Osteoblast (primary cell): Measurements from ENCODE around the gene SYPL2. TPM values are rescaled to one million over a fixed set of nuclear protein-coding genes. Genes with fewer than 3 reads are reported as not detected.

ENCODE experiments used
- DNase-seq: peaks from one replicate; pipeline ENCODE4 v3.0.0; 2011; ENCODE audit warnings: low spot score, mixed read lengths; ENCODE audit not compliant: insufficient read length; ENCODE audit errors: missing footprints
- H2AFZ ChIP-seq: 2 replicates; pipeline ENCODE4 v1.6.0; 2011; ENCODE audit warnings: mild to moderate bottlenecking, low read length
- H3K27ac ChIP-seq: 2 replicates; pipeline ENCODE4 v1.5.1; 2011; ENCODE audit warnings: mild to moderate bottlenecking, low read depth, low read length, moderate library complexity
- H3K27me3 ChIP-seq: 2 replicates; pipeline ENCODE4 v1.6.0; 2012; ENCODE audit warnings: mild to moderate bottlenecking, control low read depth, inconsistent platforms, low read length, moderate library complexity; ENCODE audit not compliant: insufficient read depth
- H3K36me3 ChIP-seq: 2 replicates; pipeline ENCODE4 v1.5.1; 2011; ENCODE audit warnings: mild to moderate bottlenecking, low read length, control low read depth, moderate library complexity; ENCODE audit not compliant: insufficient read depth
- H3K4me1 ChIP-seq: 2 replicates; pipeline ENCODE4 v1.5.1; 2011; ENCODE audit warnings: mild to moderate bottlenecking, low read length, control low read depth, moderate library complexity; ENCODE audit not compliant: insufficient read depth
- H3K4me2 ChIP-seq: 2 replicates; pipeline ENCODE4 v1.6.0; 2011; ENCODE audit warnings: mild to moderate bottlenecking, low read length; ENCODE audit not compliant: insufficient read depth
- H3K4me3 ChIP-seq: fragments of 200-600 bp; sonication (generic); 3 replicates; pipeline ENCODE4 v1.5.1; 2012; ENCODE audit warnings: mild to moderate bottlenecking, low read length, inconsistent platforms; ENCODE audit not compliant: insufficient read depth
- H3K79me2 ChIP-seq: 2 replicates; pipeline ENCODE4 v1.6.0; 2012; ENCODE audit warnings: mild to moderate bottlenecking, low read length, control low read depth, inconsistent platforms; ENCODE audit not compliant: insufficient read depth
- H3K9me3 ChIP-seq: 2 replicates; pipeline ENCODE4 v1.5.1; 2011; ENCODE audit warnings: low read depth, low read length, control low read depth
- H4K20me1 ChIP-seq: 2 replicates; pipeline ENCODE4 v1.6.0; 2012; ENCODE audit warnings: mild to moderate bottlenecking, low read length, control low read depth; ENCODE audit not compliant: insufficient read depth
- total RNA-seq: library from RNA; depleted of rRNA; stranded (reverse); fragments of >200 nt; gene quantifications from 2 replicates; pipeline ENCODE4 v1.2.3, GENCODE V29; 2012
- TF ChIP-seq, protein P1 (sequence below): IDR thresholded peaks from 2 replicates; pipeline ENCODE4 v1.5.1; 2011; ENCODE audit warnings: mild to moderate bottlenecking, low read depth, low read length, moderate library complexity; ENCODE audit errors: extremely low read depth

SYPL2 gene
- total RNA-seq, 1 donor: 1.8 TPM

DNA sequence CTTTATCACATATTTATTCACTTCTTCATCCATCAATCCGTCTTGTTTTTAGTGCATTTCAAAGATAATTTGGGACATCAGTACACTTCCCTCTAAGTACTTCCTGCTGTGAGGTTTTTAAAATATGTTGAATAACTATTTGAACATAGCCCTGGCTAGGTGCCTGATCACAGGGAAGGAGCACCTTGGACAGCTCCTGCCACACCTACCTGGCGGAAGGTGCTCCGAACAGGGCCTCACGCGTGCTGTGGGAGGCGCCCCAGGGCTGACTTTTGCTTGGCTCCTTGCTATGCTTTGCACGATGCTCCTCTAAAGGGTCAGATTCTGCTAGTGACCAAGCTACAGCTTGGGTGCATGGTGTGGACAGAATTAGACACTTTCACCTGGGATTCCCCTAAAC is 12.5 kb downstream of the SYPL2 start:
- no peak overlapping the region for H3K4me2 ChIP-seq
- no peak overlapping the region for H3K27ac ChIP-seq
- no peaks in the 10 kb centered on the region for H3K79me2 ChIP-seq
- peaks cover 23% of the 10 kb centered on the region for H3K27me3 ChIP-seq
- H4K20me1 ChIP-seq: no peaks in the 10 kb centered on the region
- no peaks in the 10 kb centered on the region for H3K9me3 ChIP-seq
- no peak overlapping the region for H2AFZ ChIP-seq
- peak; percentile 53 for DNase-seq
- no peaks in the 10 kb centered on the region for H3K36me3 ChIP-seq
- H3K4me1 ChIP-seq: peaks cover 7% of the 10 kb centered on the region
- TF ChIP-seq, protein P1, sequence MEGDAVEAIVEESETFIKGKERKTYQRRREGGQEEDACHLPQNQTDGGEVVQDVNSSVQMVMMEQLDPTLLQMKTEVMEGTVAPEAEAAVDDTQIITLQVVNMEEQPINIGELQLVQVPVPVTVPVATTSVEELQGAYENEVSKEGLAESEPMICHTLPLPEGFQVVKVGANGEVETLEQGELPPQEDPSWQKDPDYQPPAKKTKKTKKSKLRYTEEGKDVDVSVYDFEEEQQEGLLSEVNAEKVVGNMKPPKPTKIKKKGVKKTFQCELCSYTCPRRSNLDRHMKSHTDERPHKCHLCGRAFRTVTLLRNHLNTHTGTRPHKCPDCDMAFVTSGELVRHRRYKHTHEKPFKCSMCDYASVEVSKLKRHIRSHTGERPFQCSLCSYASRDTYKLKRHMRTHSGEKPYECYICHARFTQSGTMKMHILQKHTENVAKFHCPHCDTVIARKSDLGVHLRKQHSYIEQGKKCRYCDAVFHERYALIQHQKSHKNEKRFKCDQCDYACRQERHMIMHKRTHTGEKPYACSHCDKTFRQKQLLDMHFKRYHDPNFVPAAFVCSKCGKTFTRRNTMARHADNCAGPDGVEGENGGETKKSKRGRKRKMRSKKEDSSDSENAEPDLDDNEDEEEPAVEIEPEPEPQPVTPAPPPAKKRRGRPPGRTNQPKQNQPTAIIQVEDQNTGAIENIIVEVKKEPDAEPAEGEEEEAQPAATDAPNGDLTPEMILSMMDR: no peak
- H3K4me3 ChIP-seq: no peak overlapping the region

DNA sequence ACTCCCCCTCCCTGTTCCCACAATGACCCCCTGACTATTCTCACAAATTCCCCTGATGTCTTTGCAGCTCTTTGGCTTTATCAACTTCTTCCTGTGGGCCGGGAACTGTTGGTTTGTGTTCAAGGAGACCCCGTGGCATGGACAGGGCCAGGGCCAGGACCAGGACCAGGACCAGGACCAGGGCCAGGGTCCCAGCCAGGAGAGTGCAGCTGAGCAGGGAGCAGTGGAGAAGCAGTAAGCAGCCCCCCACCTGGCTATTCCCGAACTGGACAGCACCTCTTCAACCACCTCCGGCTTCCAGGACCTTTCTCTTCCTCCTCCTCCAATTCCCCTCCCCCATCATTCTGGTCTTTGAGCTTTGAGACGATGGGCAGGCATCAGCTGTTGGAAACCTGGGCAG is 13.0 kb downstream of the SYPL2 start:
- peaks cover 23% of the 10 kb centered on the region for H3K27me3 ChIP-seq
- peaks cover 2% of the 10 kb centered on the region for H3K79me2 ChIP-seq
- peaks cover 7% of the 10 kb centered on the region for H3K4me1 ChIP-seq
- no peaks in the 10 kb centered on the region for H3K9me3 ChIP-seq
- no peak overlapping the region for H3K4me2 ChIP-seq
- TF ChIP-seq, protein P1: no peak
- no peak for DNase-seq
- H3K36me3 ChIP-seq: no peaks in the 10 kb centered on the region
- H3K4me3 ChIP-seq: no peak overlapping the region
- no peak overlapping the region for H2AFZ ChIP-seq
- H3K27ac ChIP-seq: no peak overlapping the region
- H4K20me1 ChIP-seq: no peaks in the 10 kb centered on the region

DNA sequence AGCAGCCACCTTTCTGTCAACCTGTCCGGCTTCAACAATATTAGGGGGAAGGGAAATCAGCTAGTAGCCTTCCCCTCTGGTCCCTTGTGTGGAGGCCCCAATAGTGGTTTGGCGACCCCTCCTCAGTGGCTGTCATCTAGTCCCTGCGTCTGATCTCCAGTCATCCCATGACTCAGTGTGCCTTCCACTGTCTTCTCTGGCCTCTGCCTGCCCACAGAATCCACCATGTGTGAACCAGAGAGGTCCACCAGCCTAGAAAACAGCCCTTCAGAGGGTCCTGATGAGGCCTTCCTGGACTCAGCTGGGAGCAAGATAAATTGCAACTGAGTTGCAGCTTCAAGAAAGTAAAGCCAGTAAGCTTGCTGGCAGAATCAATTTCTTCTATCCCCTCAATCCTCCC is 13.6 kb downstream of the SYPL2 start:
- Histone ChIP-seq H3K27ac (no peak overlapping the region), H3K27me3 (peaks cover 23% of the 10 kb centered on the region)

DNA sequence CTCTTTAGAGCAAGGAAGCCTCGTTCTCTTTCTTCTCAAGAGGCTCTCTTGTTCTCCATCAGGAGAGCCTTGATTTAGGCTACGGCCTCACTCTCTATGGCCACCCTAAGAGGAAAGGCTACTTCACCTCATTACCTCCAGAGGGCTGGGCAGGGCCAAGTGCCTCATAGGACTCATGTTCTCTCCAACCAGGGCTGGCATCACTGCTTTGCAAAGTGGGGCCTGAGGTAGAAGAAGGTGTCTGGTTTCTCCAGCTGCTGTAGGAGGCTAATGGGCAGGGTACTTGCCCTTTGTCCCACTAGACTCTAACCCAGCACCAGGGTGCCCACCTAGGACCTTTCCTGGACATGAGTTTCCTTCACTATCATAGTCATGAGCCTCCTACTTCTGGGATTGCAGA is 15.3 kb downstream of the SYPL2 start:
- Histone ChIP-seq H3K79me2 (peaks cover 7% of the 10 kb centered on the region), H3K27me3 (peaks cover 23% of the 10 kb centered on the region), H3K36me3 (no peaks in the 10 kb centered on the region), H3K4me3 (no peak overlapping the region), H2AFZ (no peak overlapping the region), H3K9me3 (no peaks in the 10 kb centered on the region), H3K27ac (no peak overlapping the region), H3K4me1 (peaks cover 14% of the 10 kb centered on the region), H4K20me1 (no peaks in the 10 kb centered on the region), H3K4me2 (no peak overlapping the region)
- peak; percentile 82 for DNase-seq
- TF ChIP-seq, protein P1: no peak

More for the DNA sequence above, 13.6 kb downstream of the SYPL2 start:
- TF ChIP-seq, protein P1: no peak
- Histone ChIP-seq H3K79me2 (peaks cover 7% of the 10 kb centered on the region), H3K4me1 (peaks cover 13% of the 10 kb centered on the region), H3K9me3 (no peaks in the 10 kb centered on the region), H3K4me3 (no peak overlapping the region), H3K4me2 (no peak overlapping the region), H3K36me3 (no peaks in the 10 kb centered on the region), H4K20me1 (no peaks in the 10 kb centered on the region), H2AFZ (no peak overlapping the region)
- no peak for DNase-seq
